ENCODE measurements around the gene CSRNP2. TPM values are rescaled to one million over a fixed set of nuclear protein-coding genes. Genes with fewer than 3 reads are reported as not detected.
"Not testable (repeated sequence)": the region's sequence is repeated elsewhere in the genome, so short reads cannot be mapped to it uniquely, and the experiment has no call there.

CSRNP2 gene
- total and polyA plus RNA-seq, 2 of the 4 experiments (the other 2 are of a cell fraction): 14.0 to 21.7 TPM

DNA sequence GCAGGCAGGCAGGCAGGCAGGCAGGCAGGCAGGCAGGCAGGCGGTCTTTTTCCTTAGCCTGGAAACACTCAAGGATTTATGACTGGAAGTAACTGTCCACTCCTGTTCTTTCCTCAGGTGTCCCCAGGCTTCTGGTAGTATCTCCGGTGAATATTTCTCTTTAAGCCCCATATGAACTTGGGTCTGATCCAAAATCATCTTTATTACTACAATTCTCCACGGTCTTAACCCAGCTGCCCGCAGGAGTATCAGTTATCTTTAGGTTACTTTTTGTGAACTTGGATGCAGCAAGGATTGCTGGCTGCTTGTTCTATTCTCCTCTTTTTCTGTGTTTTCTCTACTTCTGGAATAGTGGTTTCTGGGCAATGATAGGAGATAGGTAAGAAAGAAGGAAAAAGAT is 3.3 kb downstream of the CSRNP2 start (continued):
- TF ChIP-seq, protein P1, sequence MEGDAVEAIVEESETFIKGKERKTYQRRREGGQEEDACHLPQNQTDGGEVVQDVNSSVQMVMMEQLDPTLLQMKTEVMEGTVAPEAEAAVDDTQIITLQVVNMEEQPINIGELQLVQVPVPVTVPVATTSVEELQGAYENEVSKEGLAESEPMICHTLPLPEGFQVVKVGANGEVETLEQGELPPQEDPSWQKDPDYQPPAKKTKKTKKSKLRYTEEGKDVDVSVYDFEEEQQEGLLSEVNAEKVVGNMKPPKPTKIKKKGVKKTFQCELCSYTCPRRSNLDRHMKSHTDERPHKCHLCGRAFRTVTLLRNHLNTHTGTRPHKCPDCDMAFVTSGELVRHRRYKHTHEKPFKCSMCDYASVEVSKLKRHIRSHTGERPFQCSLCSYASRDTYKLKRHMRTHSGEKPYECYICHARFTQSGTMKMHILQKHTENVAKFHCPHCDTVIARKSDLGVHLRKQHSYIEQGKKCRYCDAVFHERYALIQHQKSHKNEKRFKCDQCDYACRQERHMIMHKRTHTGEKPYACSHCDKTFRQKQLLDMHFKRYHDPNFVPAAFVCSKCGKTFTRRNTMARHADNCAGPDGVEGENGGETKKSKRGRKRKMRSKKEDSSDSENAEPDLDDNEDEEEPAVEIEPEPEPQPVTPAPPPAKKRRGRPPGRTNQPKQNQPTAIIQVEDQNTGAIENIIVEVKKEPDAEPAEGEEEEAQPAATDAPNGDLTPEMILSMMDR (conservative IDR thresholded peaks at IDR 0.05; ENCODE audit: low read depth, low read length): no peak

DNA sequence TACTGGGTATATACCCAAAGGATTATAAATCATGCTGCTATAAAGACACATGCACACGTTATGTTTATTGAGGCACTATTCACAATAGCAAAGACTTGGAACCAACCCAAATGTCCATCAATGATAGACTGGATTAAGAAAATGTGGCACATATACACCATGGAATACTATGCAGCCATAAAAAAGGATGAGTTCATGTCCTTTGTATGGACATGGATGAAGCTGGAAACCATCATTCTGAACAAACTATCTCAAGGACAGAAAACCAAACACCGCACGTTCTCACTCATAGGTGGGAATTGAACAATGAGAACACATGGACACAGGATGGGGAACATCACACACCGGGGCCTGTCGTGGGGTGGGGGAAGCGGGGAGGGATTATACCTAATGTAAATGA is 4.5 kb downstream of the CSRNP2 start:
- H4K5ac ChIP-seq (ENCODE audit: low read depth, low read length); H2AK5ac ChIP-seq (ENCODE audit: low read depth, low read length); H4K91ac ChIP-seq (ENCODE audit: insufficient read depth, low read depth, low read length); H3K4me2 ChIP-seq (ENCODE audit: low read depth, low read length); H2AFZ ChIP-seq (replicated peaks; ENCODE audit: low read length, poor library complexity); H3K27me3 ChIP-seq (ENCODE audit: control insufficient read depth, insufficient read depth, low read length); H3K4ac ChIP-seq (ENCODE audit: low read depth, low read length); H3K56ac ChIP-seq (ENCODE audit: extremely low read depth, insufficient read depth, low read length); H3K9me3 ChIP-seq (ENCODE audit: control insufficient read depth, insufficient read depth, low read length); BruUV-seq (replicated peaks); H3K27ac ChIP-seq (ENCODE audit: insufficient read depth, low read length); H3K4me1 ChIP-seq (ENCODE audit: control insufficient read depth, insufficient read depth, low read length); dilution Hi-C loops (cut with HindIII; ENCODE audit: low sequenced_read_pairs, unreplicated experiment); H2BK5ac ChIP-seq (ENCODE audit: low read depth, low read length, poor library complexity, severe bottlenecking); H2BK20ac ChIP-seq (ENCODE audit: low read depth, low read length); H2BK120ac ChIP-seq (ENCODE audit: low read depth, low read length); H2AK9ac ChIP-seq (replicated peaks; ENCODE audit: low read depth, low read length, poor library complexity); DNase-seq; H3K36me3 ChIP-seq (ENCODE audit: control insufficient read depth, insufficient read depth, low read length); ATAC-seq (ENCODE audit: low read depth); H3K4me3 ChIP-seq (ENCODE audit: insufficient read depth, low read depth, low read length); H3K23ac ChIP-seq (ENCODE audit: low read depth, low read length); POLR2A ChIA-PET (ENCODE audit: unreplicated experiment); H2BK15ac ChIP-seq (ENCODE audit: low read depth, low read length); H3K9ac ChIP-seq (ENCODE audit: low read depth, low read length); H3K18ac ChIP-seq (ENCODE audit: low read depth, low read length); H4K8ac ChIP-seq (ENCODE audit: low read depth in 2 of 2, low read length in 2 of 2); H3K14ac ChIP-seq (replicated peaks; ENCODE audit: low read depth, low read length); intact Hi-C loops (cut with micrococcal nuclease); in situ Hi-C loops (cut with MboI; ENCODE audit: low sequenced_read_pairs); CTCF ChIA-PET: not testable (repeated sequence)
- Histone ChIP-seq H3K79me1 (ENCODE audit: low read depth in 1 of 2, low read length in 2 of 2) (peaks cover 17 to 68% of the 10 kb centered on the region in 2 experiments), H3K9me1 (ENCODE audit: insufficient read depth, low read length) (peaks cover 13% of the 10 kb centered on the region), H4K20me1 (ENCODE audit: insufficient read depth, low read length) (peaks cover 62% of the 10 kb centered on the region)
- no CpG with 5 or more reads among the region's 6 CpGs for WGBS, 2 experiments (ENCODE audit: extremely low coverage in 2 of 2, insufficient read length in 1 of 2)

DNA sequence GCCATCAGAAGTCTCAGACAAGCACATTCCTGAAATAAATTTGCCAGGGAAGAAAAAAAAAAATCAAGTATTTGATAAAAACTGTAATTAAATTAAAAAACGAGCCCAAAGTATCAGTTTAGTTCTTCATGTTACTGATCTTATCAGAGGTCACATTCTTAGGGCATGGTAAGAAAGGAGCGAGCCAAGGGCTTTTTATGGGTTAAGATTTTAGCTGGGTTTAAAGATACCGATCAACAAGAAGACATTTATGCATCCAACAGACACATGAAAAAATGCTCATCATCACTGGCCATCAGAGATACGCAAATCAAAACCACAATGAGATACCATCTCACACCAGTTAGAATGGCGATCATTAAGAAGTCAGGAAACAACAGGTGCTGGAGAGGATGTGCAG is 5.0 kb downstream of the CSRNP2 start:
- H3K4me3 ChIP-seq (ENCODE audit: insufficient read depth, low read depth, low read length); H3K4me1 ChIP-seq (ENCODE audit: control insufficient read depth, insufficient read depth, low read length); H3K4me2 ChIP-seq (ENCODE audit: low read depth, low read length); H2BK20ac ChIP-seq (ENCODE audit: low read depth, low read length); H4K91ac ChIP-seq (ENCODE audit: insufficient read depth, low read depth, low read length); H4K5ac ChIP-seq (ENCODE audit: low read depth, low read length); CTCF ChIA-PET; in situ Hi-C loops (cut with MboI; ENCODE audit: low sequenced_read_pairs); ATAC-seq (ENCODE audit: low read depth); POLR2A ChIA-PET (ENCODE audit: unreplicated experiment); DNase-seq; H2AFZ ChIP-seq (replicated peaks; ENCODE audit: low read length, poor library complexity); H3K9me3 ChIP-seq (ENCODE audit: control insufficient read depth, insufficient read depth, low read length); H3K23ac ChIP-seq (ENCODE audit: low read depth, low read length); H3K27me3 ChIP-seq (ENCODE audit: control insufficient read depth, insufficient read depth, low read length); H3K56ac ChIP-seq (ENCODE audit: extremely low read depth, insufficient read depth, low read length); H2AK5ac ChIP-seq (ENCODE audit: low read depth, low read length); dilution Hi-C loops (cut with HindIII; ENCODE audit: low sequenced_read_pairs, unreplicated experiment); H4K8ac ChIP-seq (ENCODE audit: low read depth in 2 of 2, low read length in 2 of 2); H2BK5ac ChIP-seq (ENCODE audit: low read depth, low read length, poor library complexity, severe bottlenecking); H2BK15ac ChIP-seq (ENCODE audit: low read depth, low read length); BruUV-seq (replicated peaks); H3K9ac ChIP-seq (ENCODE audit: low read depth, low read length); intact Hi-C loops (cut with micrococcal nuclease); H3K4ac ChIP-seq (ENCODE audit: low read depth, low read length); H3K18ac ChIP-seq (ENCODE audit: low read depth, low read length); H3K27ac ChIP-seq (ENCODE audit: insufficient read depth, low read length); H3K14ac ChIP-seq (replicated peaks; ENCODE audit: low read depth, low read length); H2AK9ac ChIP-seq (replicated peaks; ENCODE audit: low read depth, low read length, poor library complexity); H2BK120ac ChIP-seq (ENCODE audit: low read depth, low read length): not testable (repeated sequence)
- peaks cover 17 to 72% of the 10 kb centered on the region in 2 experiments for H3K79me1 ChIP-seq (ENCODE audit: low read depth in 1 of 2, low read length in 2 of 2)
- H4K20me1 ChIP-seq (ENCODE audit: insufficient read depth, low read length): peaks cover 62% of the 10 kb centered on the region
- no CpG with 5 or more reads among the region's 5 CpGs for WGBS, 2 experiments (ENCODE audit: extremely low coverage in 2 of 2, insufficient read length in 1 of 2)
- H3K9me1 ChIP-seq (ENCODE audit: insufficient read depth, low read length): peaks cover 13% of the 10 kb centered on the region
- peaks cover 12% of the 10 kb centered on the region for H3K36me3 ChIP-seq (ENCODE audit: control insufficient read depth, insufficient read depth, low read length)
